ENCODE results near the gene EDARADD. TPM values are rescaled to one million over a fixed set of nuclear protein-coding genes. Genes with fewer than 3 reads are reported as not detected.

Gene EDARADD
- total and polyA plus RNA-seq, 2 of the 8 experiments (the other 6 are each of a cell fraction or from before 2014, with no cell fraction given) = 3.4 to 6.1 TPM

GRCh38 chr1:236491469-236492136 is 97.5 kb downstream of the EDARADD start:
- FAIRE-seq = no peak
- CTCF ChIA-PET (ENCODE audit: partially characterized antibody) = interaction anchor here (0.7 to 3.1 kb wide), 7 partner anchors 9 to 389 kb away, joined by 3 to 15 read pairs (median 4); no protein-coding TSS in a partner anchor
- POLR2A ChIA-PET (ENCODE audit: partially characterized antibody) = interaction anchor here (0.6 kb wide), 1 partner anchor 8 kb away, joined by 5 read pairs; no protein-coding TSS in a partner anchor

More at GRCh38 chr1:236491469-236492136, 97.5 kb downstream of the EDARADD start:
- WGBS, 2 experiments (ENCODE audit: extremely low coverage in 1 of 2, insufficient coverage in 1 of 2, insufficient read length in 1 of 2, insufficient replicate concordance in 2 of 2, low coverage in 1 of 2, low lambda C conversion rate in 2 of 2, missing lambda C conversion rate in 1 of 2) = 93% methylated on average over 10 of the region's 10 CpGs; no CpG with 5 or more reads in 1 of the 2 experiments
- Histone ChIP-seq H3K56ac (replicated peaks; ENCODE audit: insufficient read length, low read depth, low read length) (no peak overlapping the region), H3K18ac (ENCODE audit: extremely low read depth, low read length) (no peak overlapping the region), H3K23me2 (ENCODE audit: low read depth, low read length) (no peaks in the 10 kb centered on the region; the same call in none of the 2 replicates), H3K14ac (ENCODE audit: insufficient read length) (no peak overlapping the region), H3K4ac (replicated peaks; ENCODE audit: insufficient read length, low read depth, low read length) (no peak overlapping the region), H3K4me1 (replicated peaks in 1 of 4; ENCODE audit: control insufficient read depth in 3 of 4, insufficient read depth in 4 of 4, low read length in 3 of 4) (peaks cover 2 to 8% (median 8%) of the 10 kb centered on the region in 4 experiments; a peak in 6 of 7 replicates), H4K20me1 (replicated peaks in 1 of 2; ENCODE audit: control insufficient read depth in 1 of 2, insufficient read depth in 2 of 2, low read length in 2 of 2) (no peaks in the 10 kb centered on the region), H2BK12ac (ENCODE audit: low read depth, low read length) (no peak overlapping the region), H3K4me3 (ENCODE audit: extremely low read depth in 1 of 4, insufficient read depth in 2 of 4, low read depth in 3 of 4, low read length in 4 of 4) (no peak overlapping the region), H3K9ac (replicated peaks in 1 of 4; ENCODE audit: extremely low read depth in 1 of 4, low read depth in 3 of 4, low read length in 3 of 4) (no peak overlapping the region), H3K9me3 (ENCODE audit: insufficient read depth in 2 of 2, low read depth in 1 of 2, low read length in 1 of 2) (no peaks in the 10 kb centered on the region), H2BK15ac (ENCODE audit: low read length) (no peak overlapping the region), H4K8ac (ENCODE audit: extremely low read depth, insufficient read depth, low read length) (no peak overlapping the region), H2BK5ac (ENCODE audit: low read depth, low read length) (no peak overlapping the region), H3K36me3 (ENCODE audit: control insufficient read depth in 2 of 4, insufficient read depth in 4 of 4, low read length in 3 of 4) (no peaks in the 10 kb centered on the region; a peak in 2 of 8 replicates), H3K27ac (ENCODE audit: low read depth, low read length) (no peak overlapping the region), H4K5ac (ENCODE audit: insufficient read length, low read depth, low read length) (no peak overlapping the region), H3K27me3 (replicated peaks in 1 of 4; ENCODE audit: control insufficient read depth in 3 of 4, extremely low read depth in 1 of 4, insufficient read depth in 3 of 4, low read length in 3 of 4) (no peaks in the 10 kb centered on the region), H2AFZ (ENCODE audit: low read length) (no peak overlapping the region), H2BK120ac (replicated peaks; ENCODE audit: low read depth, low read length) (no peak overlapping the region), H3K79me2 (ENCODE audit: control insufficient read depth in 1 of 2, insufficient read depth in 2 of 2, low read length in 2 of 2) (no peaks in the 10 kb centered on the region), H3K79me1 (ENCODE audit: low read depth, low read length) (no peaks in the 10 kb centered on the region), H3K4me2 (ENCODE audit: insufficient read depth in 1 of 2, low read depth in 2 of 2, low read length in 2 of 2) (no peak overlapping the region), H3K23ac (ENCODE audit: insufficient read length) (no peak overlapping the region), H2BK20ac (ENCODE audit: low read length) (no peak overlapping the region), H4K91ac (replicated peaks; ENCODE audit: insufficient read length, low read length) (no peak overlapping the region), H2AK5ac (ENCODE audit: low read depth, low read length) (no peak overlapping the region)
- DNase-seq (ENCODE audit: low read depth in 1 of 2, low spot score in 2 of 2) = no peak
- no peak for TF ChIP-seq JUND (IDR thresholded peaks at IDR 0.05; ENCODE audit: low read length)
- TF ChIP-seq ZNF274 (IDR thresholded peaks at IDR 0.05; ENCODE audit: borderline replicate concordance, extremely low read depth, low read length) = no peak
- no peak for TF ChIP-seq SP1 (IDR thresholded peaks at IDR 0.05; ENCODE audit: low read depth, low read length)
